GM10266 (cell line): ENCODE results near the gene KRTAP10-11.
"Not testable (repeated sequence)": the region's sequence is repeated elsewhere in the genome, so short reads cannot be mapped to it uniquely, and the experiment has no call there.

Source experiments
- DNase-seq: peaks from one replicate; pipeline ENCODE4 v3.0.0; 2012; ENCODE audit errors: extremely low spot score
- CTCF ChIP-seq: IDR thresholded peaks from 2 replicates; pipeline ENCODE4 v1.5.1; 2012; ENCODE audit warnings: mild to moderate bottlenecking, low read depth; ENCODE audit not compliant: control insufficient read depth, insufficient read depth; ENCODE audit errors: missing control alignments

KRTAP10-11 gene

DNA sequence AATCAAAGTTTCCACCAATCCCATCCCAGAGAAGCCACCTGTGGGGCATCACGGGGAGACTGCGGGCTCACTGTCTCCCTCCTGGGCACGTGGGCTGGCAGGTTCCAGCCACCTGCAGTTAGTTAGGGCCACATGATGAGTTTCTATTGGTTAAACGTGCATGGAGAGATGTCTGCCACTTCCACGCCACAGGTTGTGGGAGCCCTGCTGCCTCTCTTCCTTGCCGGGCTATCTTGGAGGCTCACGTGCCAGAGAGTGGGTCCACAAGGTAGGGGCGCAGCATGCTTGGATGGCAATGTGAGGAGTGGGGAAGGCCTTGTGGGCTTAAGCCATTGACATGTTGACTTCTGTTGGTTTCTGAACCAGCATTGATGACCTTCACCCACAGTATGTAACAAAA lies 42.3 kb upstream of the KRTAP10-11 start:
- TF ChIP-seq CTCF, result no peak
- DNase-seq, result no peak

GRCh38 chr21:44606495-44606894 lies 39.7 kb upstream of the KRTAP10-11 start:
- no peak for DNase-seq
- TF ChIP-seq CTCF, result no peak

- no peak for DNase-seq
- TF ChIP-seq CTCF, result no peak
Observed at GRCh38 chr21:44609193-44609592, 37.0 kb upstream of the KRTAP10-11 start.

- DNase-seq, result not testable (repeated sequence)
Observed at GRCh38 chr21:44610157-44610843, 35.9 kb upstream of the KRTAP10-11 start.

DNA sequence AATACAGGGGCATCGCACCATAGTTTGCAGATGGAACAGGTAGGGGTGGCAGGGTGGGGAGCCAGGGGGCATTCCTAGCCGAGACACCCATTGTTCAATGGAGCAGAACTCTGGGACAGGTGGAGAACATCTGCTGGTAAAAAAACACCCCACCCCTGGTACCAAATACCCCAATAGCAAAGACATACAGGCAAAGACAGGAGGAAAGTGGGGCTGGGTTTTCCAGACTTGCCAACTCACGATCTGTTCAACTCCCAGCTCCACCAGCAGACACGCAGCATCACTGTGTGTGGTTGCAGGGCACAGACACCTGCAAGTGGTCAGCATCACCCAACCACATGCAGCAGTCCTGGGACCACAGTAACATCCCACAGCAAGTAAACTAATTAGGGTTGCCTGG lies 34.7 kb upstream of the KRTAP10-11 start:
- no peak for TF ChIP-seq CTCF
- no peak for DNase-seq

- no peak for TF ChIP-seq CTCF
- no peak for DNase-seq
Observed at GRCh38 chr21:44612029-44612486, 34.2 kb upstream of the KRTAP10-11 start, which contains the start of gene KRTAP10-8. KRTAP10-8 (plus strand) TSS chr21:44612079; CDS start chr21:44612101, 22 bp downstream.

DNA sequence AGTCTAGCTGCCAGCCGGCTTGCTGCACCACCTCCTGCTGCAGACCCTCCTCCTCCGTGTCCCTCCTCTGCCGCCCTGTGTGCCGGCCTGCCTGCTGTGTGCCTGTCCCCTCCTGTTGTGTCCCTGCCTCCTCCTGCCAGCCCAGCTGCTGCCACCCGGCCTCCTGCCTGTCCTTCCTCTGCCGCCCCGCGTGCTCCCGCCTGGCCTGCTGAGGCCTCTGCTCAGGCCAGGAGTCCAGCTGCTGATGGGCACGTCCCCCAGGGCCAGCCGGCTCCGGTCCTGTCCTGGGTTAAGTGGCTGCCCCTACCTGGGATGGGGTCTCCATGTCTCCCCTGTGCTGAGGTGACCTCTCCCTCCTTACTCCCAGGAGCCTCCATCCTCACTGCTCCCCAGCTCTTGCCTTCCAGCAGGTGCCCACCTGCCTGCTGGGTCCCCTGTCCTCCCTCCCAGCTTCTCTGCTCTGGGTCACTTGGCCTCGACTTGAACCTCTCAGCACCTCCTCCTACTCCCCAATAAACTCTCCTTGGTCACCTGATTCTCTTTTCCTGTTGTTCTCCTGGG lies 33.5 kb upstream of the KRTAP10-11 start:
- no peak for DNase-seq
- no peak for TF ChIP-seq CTCF
